22Rv1 (cell line): ENCODE data around the gene CD300E.

ENCODE experiments used
- H3K27ac ChIP-seq: fragments of 450-650 bp; 2 replicates; pipeline ENCODE4 v1.5.1; 2017
- ZFX ChIP-seq: fragments of 450-650 bp; IDR thresholded peaks from 2 replicates; pipeline ENCODE4 v1.6.1; 2017; ENCODE audit warnings: antibody characterized with exemption, borderline replicate concordance
- TF ChIP-seq, protein P1 (sequence below): fragments of 450-650 bp; IDR thresholded peaks from 2 replicates; pipeline ENCODE4 v1.5.1; 2017; ENCODE audit warnings: mild to moderate bottlenecking

Gene CD300E

GRCh38 chr17:74623693-74624093 is at the start of gene CD300E:
TSS of gene CD300E (minus strand) at chr17:74623738. CDS start at chr17:74623621, 117 bp downstream.
- TF ChIP-seq, protein P1, sequence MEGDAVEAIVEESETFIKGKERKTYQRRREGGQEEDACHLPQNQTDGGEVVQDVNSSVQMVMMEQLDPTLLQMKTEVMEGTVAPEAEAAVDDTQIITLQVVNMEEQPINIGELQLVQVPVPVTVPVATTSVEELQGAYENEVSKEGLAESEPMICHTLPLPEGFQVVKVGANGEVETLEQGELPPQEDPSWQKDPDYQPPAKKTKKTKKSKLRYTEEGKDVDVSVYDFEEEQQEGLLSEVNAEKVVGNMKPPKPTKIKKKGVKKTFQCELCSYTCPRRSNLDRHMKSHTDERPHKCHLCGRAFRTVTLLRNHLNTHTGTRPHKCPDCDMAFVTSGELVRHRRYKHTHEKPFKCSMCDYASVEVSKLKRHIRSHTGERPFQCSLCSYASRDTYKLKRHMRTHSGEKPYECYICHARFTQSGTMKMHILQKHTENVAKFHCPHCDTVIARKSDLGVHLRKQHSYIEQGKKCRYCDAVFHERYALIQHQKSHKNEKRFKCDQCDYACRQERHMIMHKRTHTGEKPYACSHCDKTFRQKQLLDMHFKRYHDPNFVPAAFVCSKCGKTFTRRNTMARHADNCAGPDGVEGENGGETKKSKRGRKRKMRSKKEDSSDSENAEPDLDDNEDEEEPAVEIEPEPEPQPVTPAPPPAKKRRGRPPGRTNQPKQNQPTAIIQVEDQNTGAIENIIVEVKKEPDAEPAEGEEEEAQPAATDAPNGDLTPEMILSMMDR: no peak
- no peak for TF ChIP-seq ZFX
- H3K27ac ChIP-seq: no peak within 1 kb of the TSS

GRCh38 chr17:74671031-74671771 is 47.7 kb upstream of the CD300E start:
- no peak overlapping the region for H3K27ac ChIP-seq
- TF ChIP-seq ZFX: no peak
- TF ChIP-seq, protein P1: no peak

- H3K27ac ChIP-seq: no peak overlapping the region
- TF ChIP-seq, protein P1: no peak
- TF ChIP-seq ZFX: no peak
Measured at GRCh38 chr17:74670329-74670728, 46.8 kb upstream of the CD300E start.

DNA sequence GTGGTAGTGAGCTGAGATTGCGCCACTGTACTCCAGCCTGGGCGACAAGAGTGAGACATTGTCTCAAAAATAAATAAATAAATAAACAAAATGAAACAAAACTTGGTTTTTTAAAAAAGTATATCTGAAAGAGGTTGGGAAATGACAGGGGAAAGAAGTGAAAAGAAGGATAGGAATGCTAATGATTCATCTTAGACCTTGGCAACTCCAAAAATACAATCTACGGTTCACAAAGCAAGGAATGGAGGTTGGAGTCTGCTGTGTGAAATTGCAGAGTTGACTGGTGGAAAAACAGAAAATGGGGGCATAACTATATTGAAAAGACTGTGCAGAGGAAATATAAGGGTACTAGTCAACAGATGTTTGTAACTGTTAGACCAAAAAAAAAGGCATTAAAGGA is 40.0 kb upstream of the CD300E start:
- no peak for TF ChIP-seq ZFX
- TF ChIP-seq, protein P1: no peak
- H3K27ac ChIP-seq: no peak overlapping the region

- no peak overlapping the region for H3K27ac ChIP-seq
- TF ChIP-seq, protein P1: no peak
- TF ChIP-seq ZFX: no peak
Measured at GRCh38 chr17:74659889-74660288, 36.4 kb upstream of the CD300E start.

DNA sequence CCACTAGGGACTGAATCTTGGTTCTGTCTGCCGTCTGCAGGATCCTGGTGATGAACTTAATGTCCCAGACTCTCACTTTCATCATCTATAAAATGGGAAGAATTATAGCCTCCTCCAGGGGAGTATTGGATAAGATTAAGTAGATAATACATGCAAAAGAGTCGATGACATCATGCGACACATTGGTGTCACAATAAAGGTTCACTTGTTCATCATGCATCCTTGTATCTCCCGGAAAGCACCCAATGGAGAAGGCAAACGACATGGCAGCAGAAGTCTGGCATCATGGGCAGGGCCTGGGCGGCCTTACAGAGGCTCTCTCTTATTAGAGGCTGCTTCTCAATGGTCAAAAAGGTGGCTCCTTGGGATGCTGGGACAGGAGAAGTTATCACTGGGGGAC is 35.1 kb upstream of the CD300E start:
- no peak overlapping the region for H3K27ac ChIP-seq
- TF ChIP-seq ZFX: no peak
- TF ChIP-seq, protein P1: no peak

GRCh38 chr17:74654742-74655141 is 31.2 kb upstream of the CD300E start:
- TF ChIP-seq, protein P1: no peak
- no peak for TF ChIP-seq ZFX
- H3K27ac ChIP-seq: no peak overlapping the region
